MM.1S (cell line): ENCODE results near the gene PLEKHG4.

Source experiments
- DNase-seq: peaks from one replicate; pipeline ENCODE4 v3.0.0-alpha.2; 2015
- H2AFZ ChIP-seq: fragments of 300-600 bp; sonication (generic); 2 replicates; pipeline ENCODE4 v1.6.0; 2016; ENCODE audit warnings: antibody characterized with exemption, low read length
- H3F3A ChIP-seq: fragments of 300-600 bp; sonication (generic); 2 replicates; pipeline ENCODE4 v1.6.1; 2016; ENCODE audit warnings: mild to moderate bottlenecking, antibody characterized with exemption, low read length, moderate library complexity, mixed read lengths; ENCODE audit not compliant: insufficient read depth
- H3K27ac ChIP-seq: fragments of 300-600 bp; sonication (generic); 2 replicates; pipeline ENCODE4 v1.5.1; 2016; ENCODE audit warnings: mild to moderate bottlenecking, low read length
- H3K27me3 ChIP-seq: fragments of 300-600 bp; sonication (generic); replicated peaks from 2 replicates; pipeline ENCODE4 v1.6.0; 2016; ENCODE audit warnings: low read length; ENCODE audit not compliant: insufficient read depth
- H3K36me3 ChIP-seq: fragments of 300-600 bp; sonication (generic); replicated peaks from 2 replicates; pipeline ENCODE4 v1.6.1; 2016; ENCODE audit warnings: mild to moderate bottlenecking, low read length, mixed read lengths; ENCODE audit not compliant: insufficient read depth
- H3K4me1 ChIP-seq: fragments of 300-600 bp; sonication (generic); 2 replicates; pipeline ENCODE4 v1.6.1; 2016; ENCODE audit warnings: low read length, mixed read lengths
- H3K4me2 ChIP-seq: fragments of 300-600 bp; sonication (generic); 2 replicates; pipeline ENCODE4 v1.6.0; 2016; ENCODE audit warnings: low read depth, low read length
- H3K4me3 ChIP-seq: fragments of 300-600 bp; sonication (generic); 2 replicates; pipeline ENCODE4 v1.5.1; 2016; ENCODE audit warnings: low read length, mixed read lengths
- H3K79me2 ChIP-seq: fragments of 300-600 bp; sonication (generic); 2 replicates; pipeline ENCODE4 v1.6.1; 2016; ENCODE audit warnings: mixed run types, low read length, mixed read lengths
- H3K9ac ChIP-seq: fragments of 300-600 bp; sonication (generic); 2 replicates; pipeline ENCODE4 v1.6.1; 2016; ENCODE audit warnings: low read length, mixed read lengths
- H3K9me2 ChIP-seq: fragments of 300-600 bp; sonication (generic); replicated peaks from 2 replicates; pipeline ENCODE4 v1.6.1; 2016; ENCODE audit warnings: mild to moderate bottlenecking, low read length, mixed read lengths; ENCODE audit not compliant: insufficient read depth
- H3K9me3 ChIP-seq: fragments of 300-600 bp; sonication (generic); replicated peaks from 2 replicates; pipeline ENCODE4 v1.6.1; 2016; ENCODE audit warnings: mild to moderate bottlenecking, low read length, mixed read lengths; ENCODE audit not compliant: insufficient read depth
- H4K20me1 ChIP-seq: fragments of 300-600 bp; sonication (generic); 2 replicates; pipeline ENCODE4 v1.6.1; 2016; ENCODE audit warnings: mild to moderate bottlenecking, low read length, moderate library complexity, mixed read lengths; ENCODE audit not compliant: insufficient read depth
- EZH2 ChIP-seq: fragments of 300-600 bp; sonication (generic); optimal IDR thresholded peaks from 2 replicates; pipeline ENCODE3; 2017; ENCODE audit warnings: low read depth, mild to moderate bottlenecking, antibody characterized with exemption, low read length, mixed read lengths
- EZH2phosphoT487 ChIP-seq: fragments of 300-600 bp; sonication (generic); IDR thresholded peaks from 2 replicates; pipeline ENCODE4 v1.6.1; 2018; ENCODE audit warnings: antibody characterized with exemption, low read length
- TF ChIP-seq, protein P1 (sequence below): fragments of 300-600 bp; sonication (generic); IDR thresholded peaks from 2 replicates; pipeline ENCODE4 v1.5.1; 2016; ENCODE audit warnings: antibody characterized with exemption, low read length, mixed read lengths

PLEKHG4 gene

DNA sequence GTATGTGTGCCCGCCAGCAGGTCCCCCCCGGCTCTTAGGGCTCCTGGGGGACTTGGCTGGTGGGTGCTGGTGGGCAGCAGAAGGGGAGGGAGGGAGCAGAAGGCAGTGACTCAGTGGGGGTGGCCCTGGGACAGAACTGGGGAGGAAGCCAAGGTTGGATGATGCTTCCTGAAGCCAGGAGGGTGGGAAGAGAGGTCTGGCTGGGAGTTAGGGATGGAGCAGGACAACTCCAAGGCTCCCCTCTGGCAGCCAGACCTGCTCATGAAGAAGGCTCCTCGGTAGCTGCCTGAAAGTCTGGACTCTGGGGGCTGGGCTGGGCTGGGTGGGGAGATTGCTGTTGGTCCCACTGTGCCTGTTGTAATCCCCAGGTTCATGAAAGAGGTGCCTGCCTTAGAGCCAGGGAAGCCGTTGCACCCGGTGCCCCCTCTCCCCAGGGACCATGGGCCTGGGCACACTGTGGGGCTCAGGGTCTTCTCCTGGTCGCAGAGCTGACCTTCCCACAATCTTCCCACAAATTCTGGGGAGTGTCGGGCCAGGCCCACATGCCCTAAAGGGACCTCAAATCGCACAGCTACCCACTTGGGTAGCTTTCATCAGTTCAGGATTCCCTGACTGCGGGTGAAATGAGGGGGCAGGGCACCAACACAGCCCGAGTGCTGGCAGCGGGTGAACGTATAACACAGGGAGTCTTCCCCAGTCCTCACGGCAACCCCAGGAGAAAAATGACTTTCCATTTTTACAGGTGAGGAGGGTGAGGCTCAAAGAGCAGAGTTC, 1.1 kb upstream of the PLEKHG4 start:
- Histone ChIP-seq H3K4me2 (peak overlapping the region; percentile 97), H3K27ac (no peak overlapping the region), H3K27me3 (no peaks in the 10 kb centered on the region), H3K36me3 (no peaks in the 10 kb centered on the region), H3K4me1 (peaks cover 5% of the 10 kb centered on the region; the same call in 1 of the 2 replicates), H3K4me3 (peak overlapping the region; percentile 89), H3K9ac (peak overlapping the region; percentile 80), H3K9me2 (no peaks in the 10 kb centered on the region), H3K9me3 (no peaks in the 10 kb centered on the region), H2AFZ (peak overlapping the region; percentile 78), H3F3A (no peaks in the 10 kb centered on the region), H3K79me2 (peaks cover 14% of the 10 kb centered on the region), H4K20me1 (no peaks in the 10 kb centered on the region)
- TF ChIP-seq EZH2phosphoT487: no peak
- TF ChIP-seq, protein P1, sequence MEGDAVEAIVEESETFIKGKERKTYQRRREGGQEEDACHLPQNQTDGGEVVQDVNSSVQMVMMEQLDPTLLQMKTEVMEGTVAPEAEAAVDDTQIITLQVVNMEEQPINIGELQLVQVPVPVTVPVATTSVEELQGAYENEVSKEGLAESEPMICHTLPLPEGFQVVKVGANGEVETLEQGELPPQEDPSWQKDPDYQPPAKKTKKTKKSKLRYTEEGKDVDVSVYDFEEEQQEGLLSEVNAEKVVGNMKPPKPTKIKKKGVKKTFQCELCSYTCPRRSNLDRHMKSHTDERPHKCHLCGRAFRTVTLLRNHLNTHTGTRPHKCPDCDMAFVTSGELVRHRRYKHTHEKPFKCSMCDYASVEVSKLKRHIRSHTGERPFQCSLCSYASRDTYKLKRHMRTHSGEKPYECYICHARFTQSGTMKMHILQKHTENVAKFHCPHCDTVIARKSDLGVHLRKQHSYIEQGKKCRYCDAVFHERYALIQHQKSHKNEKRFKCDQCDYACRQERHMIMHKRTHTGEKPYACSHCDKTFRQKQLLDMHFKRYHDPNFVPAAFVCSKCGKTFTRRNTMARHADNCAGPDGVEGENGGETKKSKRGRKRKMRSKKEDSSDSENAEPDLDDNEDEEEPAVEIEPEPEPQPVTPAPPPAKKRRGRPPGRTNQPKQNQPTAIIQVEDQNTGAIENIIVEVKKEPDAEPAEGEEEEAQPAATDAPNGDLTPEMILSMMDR: no peak
- no peak for TF ChIP-seq EZH2
- DNase-seq: peak; percentile 46

DNA sequence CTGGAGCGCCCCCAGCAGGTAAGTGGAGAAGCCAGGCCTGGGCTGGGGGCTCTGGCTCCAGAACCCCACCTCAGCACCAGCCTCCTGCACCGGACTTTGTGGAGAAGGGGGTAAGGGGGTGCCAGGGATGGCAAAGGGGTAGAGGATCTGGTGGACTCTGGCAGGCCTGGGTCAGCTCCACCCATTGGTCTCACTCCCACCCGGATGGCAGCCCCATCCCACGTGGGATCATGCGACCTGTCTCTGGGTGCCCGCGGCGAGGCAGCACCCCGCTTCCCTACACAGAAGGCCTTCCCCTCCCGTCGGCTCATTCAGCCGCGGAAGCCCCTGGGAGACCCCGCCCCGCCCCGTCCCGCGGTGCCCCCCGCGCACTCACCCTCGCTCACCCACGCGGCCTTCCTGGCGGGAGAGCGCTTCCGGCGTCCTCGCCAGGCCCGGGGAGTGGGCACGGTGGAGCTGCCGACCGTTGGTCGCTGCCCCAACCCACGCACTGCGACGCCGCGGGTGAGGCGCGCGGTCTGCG, 498 bp upstream of the PLEKHG4 start:
- Histone ChIP-seq H3K36me3 (no peaks in the 10 kb centered on the region), H3K9me2 (no peaks in the 10 kb centered on the region), H4K20me1 (no peaks in the 10 kb centered on the region), H3K79me2 (peaks cover 14% of the 10 kb centered on the region), H3K4me2 (peak overlapping the region; percentile 97), H3K27ac (no peak overlapping the region), H3K27me3 (no peaks in the 10 kb centered on the region), H3K4me1 (peaks cover 5% of the 10 kb centered on the region; the same call in 1 of the 2 replicates), H3K9ac (peak overlapping the region; percentile 80), H3K4me3 (peak overlapping the region; percentile 89), H2AFZ (peak overlapping the region; percentile 78), H3K9me3 (no peaks in the 10 kb centered on the region), H3F3A (no peaks in the 10 kb centered on the region)
- TF ChIP-seq, protein P1: peak; percentile 64
- TF ChIP-seq EZH2 (no peak), EZH2phosphoT487 (no peak)
- no peak for DNase-seq

DNA sequence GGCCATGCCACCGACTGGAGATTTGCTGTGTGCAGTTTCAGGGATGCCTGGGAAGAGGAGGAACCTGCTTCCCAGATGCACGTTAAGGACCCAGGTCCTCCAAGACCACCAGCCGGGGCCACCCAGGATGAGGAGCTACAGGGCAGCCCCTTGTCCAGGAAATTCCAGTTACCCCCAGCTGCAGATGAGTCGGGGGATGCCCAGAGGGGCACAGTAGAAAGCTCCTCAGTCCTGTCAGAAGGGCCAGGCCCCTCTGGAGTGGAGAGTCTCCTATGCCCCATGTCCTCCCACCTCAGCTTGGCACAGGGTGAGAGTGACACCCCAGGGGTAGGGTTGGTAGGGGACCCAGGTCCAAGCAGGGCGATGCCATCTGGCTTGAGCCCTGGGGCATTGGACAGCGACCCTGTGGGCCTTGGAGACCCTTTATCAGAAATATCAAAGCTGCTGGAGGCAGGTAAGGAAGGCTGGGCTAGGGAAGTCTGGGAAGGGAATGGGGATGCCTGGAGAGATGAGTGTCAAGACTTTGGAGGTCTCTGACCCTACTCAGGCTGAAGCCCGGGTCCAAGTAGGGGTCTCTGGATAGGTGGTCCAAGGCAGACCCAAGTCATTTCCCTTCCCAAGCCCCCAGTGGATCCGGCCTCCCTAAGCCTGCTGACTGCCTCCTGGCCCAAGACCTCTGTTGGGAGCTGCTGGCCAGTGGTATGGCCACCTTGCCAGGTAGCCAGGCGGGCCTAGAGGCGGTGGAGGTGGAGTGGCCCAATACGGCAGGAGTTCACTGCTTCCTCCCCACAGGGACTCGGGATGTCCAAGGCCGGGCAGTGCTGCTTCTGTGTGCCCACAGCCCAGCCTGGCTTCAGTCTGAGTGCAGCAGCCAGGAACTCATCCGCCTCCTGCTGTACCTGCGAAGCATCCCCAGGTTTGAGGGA, 1.0 kb downstream of the PLEKHG4 start:
- H3K9me3 ChIP-seq: no peaks in the 10 kb centered on the region
- no peak overlapping the region; the same call in 1 of the 2 replicates for H3K4me2 ChIP-seq
- no peaks in the 10 kb centered on the region for H3F3A ChIP-seq
- H3K79me2 ChIP-seq: peaks cover 14% of the 10 kb centered on the region
- no peak overlapping the region for H3K4me3 ChIP-seq
- no peak overlapping the region for H3K9ac ChIP-seq
- no peaks in the 10 kb centered on the region for H4K20me1 ChIP-seq
- no peak overlapping the region for H3K27ac ChIP-seq
- H3K4me1 ChIP-seq: peaks cover 5% of the 10 kb centered on the region; the same call in 1 of the 2 replicates
- DNase-seq: no peak
- peak overlapping the region; percentile 85 for H2AFZ ChIP-seq
- no peaks in the 10 kb centered on the region for H3K36me3 ChIP-seq
- no peaks in the 10 kb centered on the region for H3K27me3 ChIP-seq
- H3K9me2 ChIP-seq: no peaks in the 10 kb centered on the region
- TF ChIP-seq EZH2 (no peak), EZH2phosphoT487 (no peak)
- TF ChIP-seq, protein P1: no peak
